TTC549 (cell line): ENCODE measurements around the gene GJB2.

Source experiments
- FAIRE-seq: peaks from 2 replicates; lab custom pipeline; 2012; peaks lifted over from hg19 to GRCh38; lab: Jason Lieb, UNC

GJB2 gene

DNA sequence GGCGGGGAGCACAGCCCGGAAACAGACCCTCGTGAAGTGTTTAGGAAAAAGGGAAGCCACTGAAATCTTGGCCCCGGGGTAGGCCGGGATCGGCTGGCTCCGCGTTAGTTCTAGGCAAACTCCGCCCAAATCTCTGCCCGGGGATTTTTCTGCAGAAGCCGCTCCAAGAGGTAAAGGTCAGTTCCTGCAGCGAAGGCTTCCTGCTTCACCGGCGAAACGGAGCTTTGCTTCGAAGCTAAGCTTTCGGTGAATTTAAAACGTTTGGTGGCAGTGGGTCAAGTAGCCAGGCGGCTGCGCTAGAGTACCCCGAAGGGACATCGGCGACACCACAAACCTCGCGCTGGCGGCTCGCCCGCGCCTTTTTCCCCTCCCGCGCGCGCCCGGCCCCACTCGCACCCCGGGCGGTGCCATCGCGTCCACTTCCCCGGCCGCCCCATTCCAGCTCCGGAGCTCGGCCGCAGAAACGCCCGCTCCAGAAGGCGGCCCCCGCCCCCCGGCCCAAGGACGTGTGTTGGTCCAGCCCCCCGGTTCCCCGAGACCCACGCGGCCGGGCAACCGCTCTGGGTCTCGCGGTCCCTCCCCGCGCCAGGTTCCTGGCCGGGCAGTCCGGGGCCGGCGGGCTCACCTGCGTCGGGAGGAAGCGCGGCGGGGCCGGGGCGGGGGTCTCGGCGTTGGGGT, 441 bp downstream of the GJB2 start:
- FAIRE-seq = no peak

DNA sequence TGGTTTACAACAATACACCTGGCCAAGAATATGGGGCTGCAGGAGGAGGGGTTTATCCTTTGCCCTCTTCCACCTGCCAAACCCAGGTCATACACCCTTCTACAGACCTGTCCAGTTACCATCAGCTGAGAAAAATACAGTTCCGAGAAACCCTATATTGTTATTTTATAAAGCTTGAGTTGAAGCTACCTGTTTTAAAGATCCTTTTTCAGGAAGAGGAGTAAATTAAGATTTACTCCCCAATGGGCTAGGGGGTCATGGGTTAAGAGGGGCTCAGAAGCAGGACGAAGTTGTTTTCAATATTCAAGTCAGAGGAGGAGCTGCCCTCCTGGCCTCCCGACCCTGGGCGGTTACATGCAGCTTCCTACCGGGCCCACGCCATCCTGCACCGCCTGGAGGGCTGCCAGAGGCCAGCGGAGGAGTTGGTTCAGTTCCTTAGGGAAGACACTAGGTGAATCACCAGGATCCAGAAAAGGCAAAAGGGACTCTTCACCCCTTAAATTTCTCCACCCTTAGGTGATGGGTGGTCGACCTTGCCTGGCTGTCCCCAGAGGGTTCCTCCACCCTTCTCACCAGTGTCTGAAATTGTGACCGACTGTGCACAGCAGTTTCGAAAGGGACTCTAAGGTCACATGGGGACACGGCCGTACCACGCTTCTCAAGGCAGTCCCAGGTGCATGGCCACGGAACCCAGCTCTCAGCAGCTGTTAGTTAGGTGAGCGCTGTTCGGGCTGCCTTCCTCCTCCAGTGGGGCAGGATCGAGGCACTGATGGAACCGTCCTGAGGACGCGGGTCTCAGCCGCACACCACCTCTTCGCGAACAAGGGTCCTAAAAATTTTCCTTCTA, 1.2 kb downstream of the GJB2 start:
- no peak for FAIRE-seq

DNA sequence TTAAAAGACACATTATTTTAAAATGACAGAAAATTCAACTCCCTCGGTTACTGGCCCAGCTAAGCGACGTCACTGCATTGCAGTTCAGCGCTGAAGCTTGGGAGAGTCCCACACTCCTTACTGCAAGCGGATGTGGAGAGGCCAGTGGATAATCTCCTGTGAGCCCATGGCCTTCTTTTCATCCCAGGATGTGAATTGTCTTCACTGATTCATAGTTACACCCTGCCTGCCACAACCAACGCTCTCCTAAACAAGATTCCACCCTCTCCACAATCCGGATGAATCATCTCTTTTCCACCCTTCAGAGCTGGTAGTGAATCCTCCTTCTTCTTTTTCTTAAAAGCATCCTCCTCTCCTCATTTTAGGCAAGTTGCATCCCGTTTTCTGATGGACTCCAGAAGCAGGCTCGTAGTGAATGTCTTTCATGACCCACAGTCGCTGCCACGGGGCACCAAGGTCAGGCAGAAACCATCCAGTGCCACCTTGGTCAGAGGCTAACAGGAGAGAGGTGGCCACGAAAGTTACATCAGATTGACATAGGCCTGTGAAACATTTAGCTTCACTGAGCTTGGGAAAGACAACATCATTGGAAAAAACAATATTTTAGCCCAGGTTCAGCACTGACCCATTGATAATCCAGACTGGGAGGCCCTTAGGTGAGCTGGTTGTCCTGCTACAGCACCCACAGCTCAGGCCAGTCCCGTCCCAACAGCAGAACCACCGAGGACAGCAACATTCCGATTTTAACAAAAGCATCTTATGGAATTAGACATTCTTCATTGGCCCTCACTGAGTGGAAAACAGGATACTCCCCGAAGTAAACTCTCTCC, 2.0 kb downstream of the GJB2 start:
- no peak for FAIRE-seq

DNA sequence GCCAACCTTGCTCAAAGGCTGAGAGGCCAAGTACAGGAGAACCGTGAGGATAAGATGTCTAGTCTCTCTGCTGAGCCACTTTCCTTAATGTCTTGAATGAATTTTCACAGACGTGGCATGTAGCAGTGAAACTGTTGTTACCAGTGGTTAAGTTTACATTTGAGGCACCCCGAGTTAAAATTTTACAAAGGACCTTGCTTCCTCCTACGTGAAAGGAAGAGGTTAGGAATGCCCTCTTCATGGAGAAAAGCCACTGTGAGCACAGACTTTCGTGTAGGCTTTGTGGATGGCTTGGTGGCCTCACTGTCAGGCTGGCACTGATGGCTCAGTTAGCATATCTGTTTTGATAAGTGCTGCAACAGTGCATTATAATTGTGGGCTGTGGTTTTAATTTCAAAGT, 2.7 kb downstream of the GJB2 start:
- no peak for FAIRE-seq

DNA sequence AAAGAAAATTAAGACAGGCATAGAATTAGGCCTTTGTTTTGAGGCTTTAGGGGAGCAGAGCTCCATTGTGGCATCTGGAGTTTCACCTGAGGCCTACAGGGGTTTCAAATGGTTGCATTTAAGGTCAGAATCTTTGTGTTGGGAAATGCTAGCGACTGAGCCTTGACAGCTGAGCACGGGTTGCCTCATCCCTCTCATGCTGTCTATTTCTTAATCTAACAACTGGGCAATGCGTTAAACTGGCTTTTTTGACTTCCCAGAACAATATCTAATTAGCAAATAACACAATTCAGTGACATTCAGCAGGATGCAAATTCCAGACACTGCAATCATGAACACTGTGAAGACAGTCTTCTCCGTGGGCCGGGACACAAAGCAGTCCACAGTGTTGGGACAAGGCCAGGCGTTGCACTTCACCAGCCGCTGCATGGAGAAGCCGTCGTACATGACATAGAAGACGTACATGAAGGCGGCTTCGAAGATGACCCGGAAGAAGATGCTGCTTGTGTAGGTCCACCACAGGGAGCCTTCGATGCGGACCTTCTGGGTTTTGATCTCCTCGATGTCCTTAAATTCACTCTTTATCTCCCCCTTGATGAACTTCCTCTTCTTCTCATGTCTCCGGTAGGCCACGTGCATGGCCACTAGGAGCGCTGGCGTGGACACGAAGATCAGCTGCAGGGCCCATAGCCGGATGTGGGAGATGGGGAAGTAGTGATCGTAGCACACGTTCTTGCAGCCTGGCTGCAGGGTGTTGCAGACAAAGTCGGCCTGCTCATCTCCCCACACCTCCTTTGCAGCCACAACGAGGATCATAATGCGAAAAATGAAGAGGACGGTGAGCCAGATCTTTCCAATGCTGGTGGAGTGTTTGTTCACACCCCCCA, 3.8 kb downstream of the GJB2 start:
- FAIRE-seq = no peak

DNA sequence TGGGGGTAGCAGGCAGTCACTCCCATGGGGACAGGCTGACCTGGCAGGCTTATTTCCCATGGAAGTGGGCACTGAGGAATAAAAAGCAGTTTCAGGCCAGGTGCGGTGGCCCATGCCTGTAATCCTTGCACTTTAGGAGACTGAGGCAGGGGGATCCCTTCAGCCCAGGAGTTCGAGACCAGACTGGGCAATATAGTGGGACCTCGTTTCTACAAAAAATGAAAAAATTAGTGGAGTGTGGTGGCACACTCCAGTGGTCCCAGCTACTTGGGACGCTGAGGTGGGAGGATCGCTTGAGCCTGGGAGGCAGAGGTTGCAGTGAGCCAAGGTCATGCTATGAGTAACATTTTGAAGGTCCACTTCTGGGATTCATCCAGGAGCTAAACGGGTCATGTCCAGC, 6.0 kb downstream of the GJB2 start:
- no peak for FAIRE-seq

DNA sequence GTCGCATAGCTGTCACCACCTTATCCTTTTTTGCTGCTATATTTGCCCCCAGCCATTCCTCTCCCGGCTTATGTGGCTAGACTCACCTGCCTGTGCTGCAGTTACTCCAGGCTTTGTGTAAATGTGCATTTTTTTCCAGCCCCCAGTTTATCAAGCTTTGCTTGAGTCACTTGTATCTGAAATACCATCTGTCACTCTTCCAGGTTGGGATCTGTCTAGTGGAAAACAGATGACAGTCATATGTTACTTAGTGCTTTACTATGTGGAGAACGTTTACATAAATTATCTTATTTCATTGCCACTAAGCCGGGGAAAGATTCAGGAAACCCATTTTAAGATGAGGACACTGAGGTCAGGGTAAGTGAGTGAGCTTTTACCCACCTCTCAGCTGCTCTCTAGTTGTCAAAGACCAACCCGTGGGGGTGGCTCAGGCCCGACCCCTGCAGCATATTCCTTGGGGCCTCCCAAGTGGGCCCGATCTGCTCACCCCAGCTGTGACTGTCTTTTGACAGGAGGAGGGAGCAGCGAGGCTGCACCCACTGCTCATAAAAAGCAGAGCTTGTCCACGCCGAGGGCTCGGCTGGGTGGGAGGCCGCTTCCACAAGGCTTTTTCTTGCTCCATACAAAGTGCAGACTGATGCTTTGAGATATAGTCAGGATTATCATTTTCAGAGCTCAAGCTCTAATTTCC, 7.2 kb downstream of the GJB2 start:
- FAIRE-seq = no peak

DNA sequence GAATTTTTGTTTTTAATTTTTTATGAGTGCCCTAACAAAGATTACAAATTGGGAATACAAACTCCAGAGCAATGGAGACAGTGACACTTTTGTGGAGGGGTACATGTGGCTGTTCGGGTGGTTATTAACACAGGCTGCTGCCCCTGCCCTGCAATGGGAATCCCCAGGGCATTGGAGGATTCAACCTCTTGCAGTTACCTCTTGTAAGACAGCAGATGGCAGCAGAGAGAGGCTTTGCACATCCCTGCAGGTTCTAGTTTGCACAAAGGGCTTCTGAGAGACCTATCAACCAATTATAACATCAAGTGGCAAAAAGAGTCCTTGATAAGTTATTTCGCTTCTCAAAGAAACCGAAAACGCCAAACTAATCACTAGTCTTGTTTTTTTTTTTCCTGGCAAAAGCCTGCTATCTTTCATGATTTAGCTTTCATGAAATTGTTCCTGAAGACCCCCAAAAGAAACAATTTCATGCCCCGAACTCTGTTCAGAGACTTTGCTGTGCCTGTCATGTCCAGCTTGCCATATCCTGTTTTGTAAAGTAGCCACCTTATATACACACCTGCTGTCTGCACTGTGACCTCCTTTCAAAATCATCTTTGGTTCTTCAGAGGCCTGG, 10.4 kb downstream of the GJB2 start:
- peak; percentile 67 for FAIRE-seq

DNA sequence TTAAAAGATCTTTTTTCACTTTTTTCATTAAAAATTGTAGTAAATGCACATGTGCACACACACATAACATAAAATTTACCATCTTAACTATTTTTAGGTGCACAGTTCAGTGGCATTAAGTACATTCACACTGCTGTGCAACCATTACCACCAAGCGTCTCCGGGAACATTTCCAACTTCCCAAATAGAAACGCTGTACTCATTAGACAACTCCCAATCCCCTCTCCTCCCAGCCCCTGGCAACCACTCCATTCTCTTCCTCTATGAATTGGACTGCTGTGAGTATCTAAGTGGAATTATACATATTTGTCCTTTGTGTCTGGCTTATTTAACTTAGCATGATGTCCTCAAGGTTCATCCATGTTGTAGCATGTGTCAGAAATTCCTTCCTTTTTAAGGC, 11.6 kb downstream of the GJB2 start:
- FAIRE-seq = no peak

DNA sequence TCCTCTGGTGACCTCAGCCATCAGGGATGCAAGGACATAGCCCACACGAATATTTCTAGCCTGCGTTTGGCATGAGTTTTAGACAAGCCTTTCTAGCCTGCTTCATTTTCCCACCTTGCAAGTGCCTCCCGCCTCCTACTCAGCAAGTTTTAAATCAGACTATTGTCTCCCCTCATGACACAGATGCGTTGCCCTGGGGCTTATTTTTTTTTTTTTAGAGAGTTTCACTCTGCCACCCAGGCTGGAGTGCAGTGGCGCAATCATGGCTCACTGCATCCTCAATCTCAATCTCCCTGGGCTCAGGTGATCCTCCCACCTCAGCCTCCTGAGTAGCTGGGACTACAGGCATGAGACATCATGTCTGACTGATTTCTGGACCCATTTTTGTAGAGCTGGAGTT, 14.6 kb downstream of the GJB2 start:
- no peak for FAIRE-seq

- no peak for FAIRE-seq
Measured at GRCh38 chr13:20177049-20177831, 15.5 kb downstream of the GJB2 start.

GRCh38 chr13:20175907-20176652, 16.7 kb downstream of the GJB2 start:
- FAIRE-seq = no peak

- FAIRE-seq = no peak
Measured at GRCh38 chr13:20175406-20175794, 17.3 kb downstream of the GJB2 start.

DNA sequence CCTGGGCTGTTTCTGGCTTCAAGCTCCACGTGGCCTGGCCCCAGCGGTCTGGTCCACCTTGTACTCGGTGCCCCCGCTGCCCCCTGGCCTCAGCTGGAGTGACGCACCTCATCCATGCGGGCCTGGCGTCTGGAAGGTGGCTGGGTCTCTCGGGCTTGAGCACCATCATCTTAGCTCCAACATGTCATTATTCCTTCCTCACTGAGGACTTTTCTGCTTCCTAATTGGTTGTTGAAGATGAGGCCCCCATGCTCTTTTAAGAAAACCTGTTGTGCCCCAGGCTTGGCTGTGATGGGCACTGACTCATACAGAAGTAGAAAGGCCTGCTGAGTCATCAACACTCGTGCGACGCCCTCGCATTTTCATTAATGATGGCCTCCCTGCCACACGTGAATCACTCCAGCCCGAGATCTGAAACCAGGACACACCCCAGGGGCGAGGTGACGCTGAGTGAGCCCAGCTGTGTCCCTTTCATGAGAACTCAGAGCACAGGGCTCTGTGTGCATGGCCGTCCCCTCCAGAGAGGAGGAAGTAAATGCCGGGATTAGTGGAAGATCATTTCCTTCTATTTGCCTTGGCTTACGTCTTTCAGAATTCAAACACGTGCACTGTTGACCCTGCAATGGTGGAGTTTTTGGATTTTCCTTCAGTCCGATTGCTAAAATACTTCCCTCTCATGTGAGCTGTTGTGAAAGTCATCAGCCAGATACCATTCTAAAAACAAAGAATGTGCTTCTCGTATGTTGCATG, 17.9 kb downstream of the GJB2 start:
- no peak for FAIRE-seq

DNA sequence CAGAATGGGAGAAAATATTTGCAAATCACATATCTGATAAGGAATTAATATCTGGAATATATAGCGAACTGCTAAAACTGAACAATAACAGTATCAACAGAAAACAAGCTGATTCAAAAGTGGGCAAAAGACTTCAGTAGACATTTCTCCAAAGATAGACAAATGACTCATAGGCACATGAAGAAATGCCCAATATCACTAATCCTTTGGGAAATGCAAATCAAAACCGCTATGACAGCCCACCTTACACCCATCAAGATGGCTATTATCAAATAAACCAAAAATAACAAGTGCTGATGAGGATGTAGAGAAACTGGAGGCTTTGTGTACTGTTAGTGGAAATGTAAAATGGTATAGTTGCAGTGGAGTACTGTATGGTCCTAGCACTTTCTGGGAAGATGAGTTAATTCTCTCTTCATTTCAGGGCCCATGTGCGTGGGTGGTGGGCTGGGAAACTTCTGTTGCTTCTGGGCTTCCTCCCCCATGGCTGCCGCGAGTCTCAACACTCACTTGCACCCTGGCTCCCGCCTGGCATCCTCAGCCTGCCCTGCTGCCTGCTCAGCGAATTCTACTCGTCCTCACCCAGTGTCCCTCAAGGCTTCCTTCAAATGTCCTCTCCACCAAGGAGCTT, 19.5 kb downstream of the GJB2 start:
- no peak for FAIRE-seq

DNA sequence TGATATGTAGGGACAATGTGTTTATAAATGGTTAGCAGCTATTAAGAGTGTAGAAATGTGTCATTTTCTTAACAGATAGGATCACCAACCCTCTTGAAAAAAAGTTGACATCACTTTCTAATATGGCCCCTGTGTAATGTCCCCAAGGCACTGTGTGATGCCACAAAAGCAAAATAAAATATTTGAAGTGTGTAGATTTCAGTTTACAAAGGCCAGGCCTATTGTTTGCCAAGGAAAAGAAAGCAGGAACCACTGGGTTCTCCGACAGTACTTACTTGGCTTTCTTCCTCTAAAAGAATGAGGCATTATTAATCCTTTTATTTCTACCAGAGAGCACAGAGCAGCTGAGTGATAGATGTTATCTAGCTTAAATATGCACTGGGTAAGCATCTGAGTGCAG, 21.4 kb downstream of the GJB2 start:
- no peak for FAIRE-seq

DNA sequence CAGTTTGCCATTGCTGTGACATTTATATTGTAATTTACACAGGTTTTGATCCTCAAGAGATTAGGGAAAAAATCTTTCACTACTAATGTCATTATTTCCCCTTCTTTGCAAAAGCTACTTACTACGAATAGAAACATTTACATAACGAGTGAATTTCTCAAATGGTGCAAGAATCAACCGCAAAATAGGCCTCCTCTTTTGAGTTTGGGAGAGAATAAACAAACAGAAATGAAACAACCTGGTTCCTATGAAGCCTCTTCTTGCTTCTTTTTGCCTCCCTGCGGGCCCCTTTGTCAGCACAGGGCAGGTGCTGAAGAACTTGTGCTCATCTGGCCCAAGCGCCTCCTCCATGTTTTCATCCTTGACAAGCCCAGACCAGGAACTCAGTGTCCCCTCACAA, 21.8 kb downstream of the GJB2 start:
- FAIRE-seq = no peak

DNA sequence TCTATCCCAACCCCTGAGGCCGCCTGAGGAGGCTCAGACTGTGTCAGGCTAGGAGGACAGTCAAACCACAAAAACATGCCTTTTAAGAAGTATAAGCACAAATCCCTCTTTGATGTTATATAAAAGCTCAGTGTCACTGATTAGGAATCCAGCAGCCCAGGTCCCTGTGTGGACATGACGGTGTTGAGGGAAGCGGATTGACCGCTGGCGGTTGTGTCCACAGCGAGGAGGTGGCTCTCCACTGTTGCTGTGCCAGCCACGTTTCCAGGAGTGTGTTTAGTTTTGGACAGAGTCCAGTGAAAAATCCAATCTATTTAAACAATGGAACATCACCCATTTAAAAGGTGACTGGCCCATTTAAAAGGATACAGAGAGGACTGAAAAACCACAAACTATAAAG, 24.3 kb downstream of the GJB2 start:
- FAIRE-seq = no peak
